DOHH2 (cell line): ENCODE results near the gene MACC1.

Source experiments
- CTCF ChIP-seq: fragments of 200-600 bp; sonication (generic); IDR thresholded peaks from one replicate; pipeline ENCODE4 v1.5.1; 2014; ENCODE audit warnings: antibody characterized with exemption, mild to moderate bottlenecking, low read depth, low read length; ENCODE audit not compliant: poor library complexity, severe bottlenecking
- EZH2phosphoT487 ChIP-seq: fragments of 200-600 bp; sonication (generic); IDR thresholded peaks from 2 replicates; pipeline ENCODE4 v1.6.1; 2017; ENCODE audit warnings: borderline replicate concordance, mild to moderate bottlenecking, antibody characterized with exemption, low read length, moderate library complexity, mixed read lengths

DNA sequence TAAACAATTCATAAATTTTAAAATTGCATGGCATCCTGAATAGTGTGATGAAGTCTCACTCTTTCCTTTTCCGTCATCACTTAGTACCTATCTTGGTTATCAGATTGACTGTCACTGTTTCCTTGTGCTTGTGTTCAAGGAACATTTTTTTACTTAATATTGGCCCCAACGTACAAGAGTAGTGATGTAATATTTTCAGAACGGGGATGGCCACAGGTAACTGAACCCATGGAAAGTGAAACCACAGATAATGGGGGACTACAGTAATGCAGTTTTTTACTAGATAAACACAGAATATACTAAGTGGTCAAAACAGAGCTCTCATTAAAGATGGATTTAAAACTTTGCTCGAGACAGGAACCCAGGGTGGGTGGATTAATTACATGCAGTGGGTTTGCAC is 85.4 kb downstream of the MACC1 start:
- TF ChIP-seq EZH2phosphoT487 (no peak), CTCF (no peak)
